GM12878 (cell line): Measurements from ENCODE around the gene FOXO1. TPM values are rescaled to one million over a fixed set of nuclear protein-coding genes. Genes with fewer than 3 reads are reported as not detected.

Experiments used
- CREM ChIP-seq: IDR thresholded peaks from 2 replicates; pipeline ENCODE4 v1.6.1; 2014; ENCODE audit warnings: antibody characterized with exemption, low read depth
- DPF2 ChIP-seq: fragments of 450-650 bp; IDR thresholded peaks from 2 replicates; pipeline ENCODE4 v1.6.1; 2017; ENCODE audit warnings: mild to moderate bottlenecking
- FOXM1 ChIP-seq: IDR thresholded peaks from 2 replicates; pipeline ENCODE4 v1.6.1; 2012; ENCODE audit warnings: low read depth, mild to moderate bottlenecking, inconsistent platforms, low read length, moderate library complexity
- NFYB ChIP-seq: IDR thresholded peaks from 2 replicates; pipeline ENCODE4 v1.6.1; 2011; ENCODE audit warnings: low read depth, mild to moderate bottlenecking, low read length, improper control_type of control experiment, moderate library complexity; ENCODE audit not compliant: insufficient read depth
- NRF1 ChIP-seq: conservative IDR thresholded peaks from 2 replicates; pipeline ENCODE4 v1.6.1; 2011; ENCODE audit warnings: mild to moderate bottlenecking, low read depth, low read length, improper control_type of control experiment
- PAX5 ChIP-seq: IDR thresholded peaks from 2 replicates; pipeline ENCODE4 v1.6.1; 2011; ENCODE audit warnings: low read depth, low read length, borderline replicate concordance
- SREBF1 ChIP-seq: IDR thresholded peaks from 2 replicates; pipeline ENCODE4 v1.6.1; 2012; ENCODE audit warnings: mild to moderate bottlenecking, low read length
- SRF ChIP-seq, 2 experiments: IDR thresholded peaks; 2 replicates each; pipeline ENCODE4 v1.6.1; 2011; ENCODE audit warnings: low read depth in 2 of 2, low read length in 2 of 2, mild to moderate bottlenecking in 1 of 2, moderate library complexity in 1 of 2
- STAT3 ChIP-seq: IDR thresholded peaks from 2 replicates; pipeline ENCODE4 v1.6.1; 2011; ENCODE audit warnings: low read depth, low read length, improper control_type of control experiment
- TCF12 ChIP-seq: IDR thresholded peaks from 2 replicates; pipeline ENCODE4 v1.6.1; 2011; ENCODE audit warnings: low read depth, mild to moderate bottlenecking, low read length
- WRNIP1 ChIP-seq: IDR thresholded peaks from 2 replicates; pipeline ENCODE4 v1.6.1; 2011; ENCODE audit warnings: low read depth, low read length, improper control_type of control experiment, borderline replicate concordance
- ZNF592 ChIP-seq: fragments of 450-650 bp; IDR thresholded peaks from 2 replicates; pipeline ENCODE4 v1.6.1; 2017; ENCODE audit warnings: mild to moderate bottlenecking, moderate library complexity
- ZNF687 ChIP-seq: fragments of 450-650 bp; IDR thresholded peaks from 2 replicates; pipeline ENCODE4 v1.6.1; 2017; ENCODE audit warnings: mild to moderate bottlenecking, moderate library complexity
- polyA plus RNA-seq, 11 experiments: library from polyadenylated mRNA; depleted of rRNA in 4 of 11; unstranded in 6 of 11; stranded (reverse) in 5 of 11; fragments of >200 nt; fragmentation: Nextera tagmentation in 4 of 11; fragmentation: Illumina TruSeq in 1 of 11; extraction: Ambion mirVana in 4 of 11; extraction: Trizol in 1 of 11; gene quantifications; 1 replicate in 1 of 11; 2 replicates in 10 of 11; pipeline versions ENCODE4 v1.2.1 to v1.2.3, GENCODE V29; 2011 to 2016; ENCODE audit warnings: inconsistent platforms in 2 of 11, missing spikeins in 2 of 11, low read depth in 1 of 11
- total RNA-seq, 4 experiments: library from RNA; depleted of rRNA in 3 of 4; stranded (reverse); fragments of >200 nt in 3 of 4; fragmentation: Illumina TruSeq in 1 of 4; extraction: Trizol in 1 of 4; gene quantifications; 2 replicates each; pipeline versions ENCODE4 v1.2.1 to v1.2.3, GENCODE V29; 2013 to 2021
- TF ChIP-seq, protein P1 (sequence below): fragments of 450-650 bp; formaldehyde crosslinking; IDR thresholded peaks from 2 replicates; pipeline ENCODE4 v1.4.0; 2022; ENCODE audit warnings: mild to moderate bottlenecking, moderate library complexity

FOXO1 gene
- total and polyA plus RNA-seq, 10 of the 15 experiments (the other 5 are each of a cell fraction or from before 2014, with no cell fraction given): 0.58 to 8.3 (median 0.88) TPM

DNA sequence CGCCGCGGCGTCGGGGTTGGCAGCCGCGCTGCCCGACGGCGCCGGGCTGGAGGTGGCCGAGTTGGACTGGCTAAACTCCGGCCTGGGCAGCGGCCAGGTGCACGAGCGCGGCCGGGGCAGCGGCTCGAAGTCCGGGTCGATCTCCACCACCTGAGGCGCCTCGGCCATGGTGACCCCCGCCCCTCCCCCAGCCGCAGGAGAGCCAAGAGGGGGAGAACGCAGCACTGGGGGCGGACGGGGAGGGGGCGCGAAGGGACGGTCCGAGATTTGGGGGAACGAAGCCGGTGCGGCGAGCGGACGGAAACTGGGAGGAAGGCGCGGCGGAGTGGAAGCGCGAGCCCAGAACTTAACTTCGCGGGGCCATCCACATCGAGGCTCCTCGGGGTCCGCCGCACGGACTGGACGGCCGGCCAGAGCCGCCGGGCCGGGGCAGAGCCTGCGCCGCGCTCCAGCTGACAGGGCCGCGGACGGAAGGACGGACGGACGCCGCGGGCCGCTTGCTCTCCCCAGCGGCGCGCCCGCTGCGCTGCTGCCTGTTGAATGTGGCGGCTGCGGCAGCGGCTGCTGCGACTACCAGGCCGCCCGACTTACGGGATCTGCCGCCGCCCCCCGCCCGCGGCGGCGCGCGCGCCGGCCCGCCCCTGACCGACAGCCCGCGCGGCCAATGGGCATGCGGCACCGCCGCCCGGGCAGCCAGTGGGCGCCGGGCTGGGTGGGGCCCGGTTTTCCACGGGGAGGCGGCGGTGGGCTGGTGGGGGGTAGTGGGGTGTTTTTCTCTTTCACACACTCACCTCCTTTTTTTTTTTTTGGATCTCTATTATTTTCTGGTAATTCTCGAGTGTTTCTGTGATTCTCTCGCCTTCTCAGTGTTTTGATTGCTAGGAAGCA lies at the start of gene FOXO1 (continued):
- TF ChIP-seq ZNF592: no peak
- TF ChIP-seq PAX5: no peak
- no peak for TF ChIP-seq WRNIP1
- TF ChIP-seq CREM: no peak
- TF ChIP-seq STAT3: no peak
- no peak for TF ChIP-seq FOXM1
- no peak; the same call in 1 of the 2 replicates for TF ChIP-seq TCF12
- TF ChIP-seq SRF (IDR thresholded peaks at IDR 0.05; ENCODE audit: low read depth in 2 of 2, low read length in 2 of 2): no peak
- TF ChIP-seq SREBF1: no peak
- TF ChIP-seq NFYB: peak; percentile 80
- peak; percentile 89 for TF ChIP-seq DPF2
- TF ChIP-seq, protein P1, sequence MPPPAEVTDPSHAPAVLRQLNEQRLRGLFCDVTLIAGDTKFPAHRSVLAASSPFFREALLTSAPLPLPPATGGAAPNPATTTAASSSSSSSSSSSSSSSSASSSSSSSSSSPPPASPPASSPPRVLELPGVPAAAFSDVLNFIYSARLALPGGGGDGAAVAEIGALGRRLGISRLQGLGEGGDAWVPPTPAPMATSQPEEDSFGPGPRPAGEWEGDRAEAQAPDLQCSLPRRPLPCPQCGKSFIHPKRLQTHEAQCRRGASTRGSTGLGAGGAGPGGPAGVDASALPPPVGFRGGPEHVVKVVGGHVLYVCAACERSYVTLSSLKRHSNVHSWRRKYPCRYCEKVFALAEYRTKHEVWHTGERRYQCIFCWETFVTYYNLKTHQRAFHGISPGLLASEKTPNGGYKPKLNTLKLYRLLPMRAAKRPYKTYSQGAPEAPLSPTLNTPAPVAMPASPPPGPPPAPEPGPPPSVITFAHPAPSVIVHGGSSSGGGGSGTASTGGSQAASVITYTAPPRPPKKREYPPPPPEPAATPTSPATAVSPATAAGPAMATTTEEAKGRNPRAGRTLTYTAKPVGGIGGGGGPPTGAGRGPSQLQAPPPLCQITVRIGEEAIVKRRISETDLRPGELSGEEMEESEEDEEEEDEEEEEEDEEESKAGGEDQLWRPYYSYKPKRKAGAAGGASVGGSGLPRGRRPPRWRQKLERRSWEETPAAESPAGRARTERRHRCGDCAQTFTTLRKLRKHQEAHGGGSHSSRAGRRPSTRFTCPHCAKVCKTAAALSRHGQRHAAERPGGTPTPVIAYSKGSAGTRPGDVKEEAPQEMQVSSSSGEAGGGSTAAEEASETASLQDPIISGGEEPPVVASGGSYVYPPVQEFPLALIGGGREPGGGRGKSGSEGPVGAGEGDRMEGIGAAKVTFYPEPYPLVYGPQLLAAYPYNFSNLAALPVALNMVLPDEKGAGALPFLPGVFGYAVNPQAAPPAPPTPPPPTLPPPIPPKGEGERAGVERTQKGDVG (CRISPR knock-in tag): no peak
- no peak for TF ChIP-seq NRF1
- TF ChIP-seq ZNF687: peak; percentile 56
